NK-92 (cell line): Measurements from ENCODE around the gene PSIP1.
"Not testable (repeated sequence)": the region's sequence is repeated elsewhere in the genome, so short reads cannot be mapped to it uniquely, and the experiment has no call there.

Experiments
- DNase-seq: peaks from one replicate; lab custom pipeline; 2025; ENCODE audit not compliant: unreplicated experiment; lab: John Stamatoyannopoulos, UW

PSIP1 gene

DNA sequence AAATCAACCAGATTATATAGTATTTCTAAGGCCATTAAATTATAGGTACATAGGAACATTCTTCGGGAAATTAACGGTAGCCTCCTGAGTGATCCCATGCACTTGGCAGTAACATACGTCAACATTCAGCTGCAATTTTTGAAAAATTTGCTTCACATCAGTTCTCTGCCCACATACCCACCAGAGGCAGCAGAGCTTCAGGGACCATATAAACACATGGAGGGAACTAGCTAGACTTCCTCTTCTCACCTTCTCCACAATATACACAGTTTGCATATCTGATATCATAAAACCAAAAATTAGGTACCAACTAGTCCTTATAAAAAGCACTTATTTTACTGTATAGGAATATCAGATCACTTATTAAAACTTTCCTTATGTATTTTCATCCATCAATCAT lies 4.8 kb downstream of the PSIP1 start:
- DNase-seq = no peak

DNA sequence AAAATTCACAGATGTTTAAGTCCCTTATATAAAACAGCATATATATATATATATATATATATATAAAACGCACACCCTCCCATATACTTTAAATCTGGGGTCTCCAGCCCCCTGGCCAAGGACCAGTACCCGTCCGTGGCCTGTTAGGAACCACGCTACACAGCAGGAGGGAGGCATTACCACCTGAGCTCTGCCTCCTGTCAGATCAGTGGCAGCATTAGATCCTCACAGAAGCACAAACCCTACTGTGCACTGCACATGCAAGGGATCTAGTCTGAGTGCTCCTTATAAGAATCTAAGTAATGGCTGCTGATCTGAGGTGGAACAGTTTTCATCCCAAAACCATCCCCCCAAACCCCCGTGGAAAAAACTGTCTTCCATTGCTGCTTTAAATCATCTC lies 9.0 kb downstream of the PSIP1 start:
- DNase-seq = no peak

DNA sequence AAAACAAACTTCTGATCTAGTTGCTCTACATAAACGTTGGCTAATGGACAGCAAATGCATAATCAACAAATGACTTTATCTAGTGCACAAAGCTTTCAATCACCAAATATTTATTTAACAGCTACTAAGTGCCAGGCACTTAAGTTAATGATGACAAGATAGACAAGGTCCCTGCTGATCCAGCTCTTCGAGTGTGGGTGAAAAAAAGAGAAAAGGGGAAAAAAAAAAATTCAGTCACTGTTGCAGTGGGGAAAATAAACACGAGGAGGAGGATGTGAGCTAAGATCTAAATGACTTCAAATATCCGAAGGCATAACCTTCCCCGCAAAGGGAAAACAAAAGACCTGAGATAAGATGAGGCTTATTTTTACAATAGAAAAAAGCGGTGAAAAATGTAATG lies 9.6 kb downstream of the PSIP1 start:
- DNase-seq = no peak

DNA sequence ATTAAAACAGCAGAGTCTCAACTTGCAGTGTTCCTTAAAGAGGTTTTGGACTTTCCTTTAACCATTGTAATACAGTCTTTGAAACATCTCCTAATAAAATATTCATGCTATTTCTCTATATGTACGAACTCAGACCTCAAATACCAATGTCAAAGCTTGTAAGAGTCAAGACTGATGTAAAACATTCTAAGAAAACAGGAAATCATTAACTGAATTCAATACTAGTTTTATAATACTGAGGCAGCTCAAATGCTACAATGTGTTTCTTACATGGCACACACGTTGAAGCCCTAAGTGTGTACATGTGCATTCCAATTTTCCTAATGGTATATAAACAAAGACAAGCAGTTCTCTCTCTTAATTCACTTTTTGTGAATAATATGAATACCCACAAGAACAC lies 11.6 kb downstream of the PSIP1 start:
- DNase-seq = no peak

DNA sequence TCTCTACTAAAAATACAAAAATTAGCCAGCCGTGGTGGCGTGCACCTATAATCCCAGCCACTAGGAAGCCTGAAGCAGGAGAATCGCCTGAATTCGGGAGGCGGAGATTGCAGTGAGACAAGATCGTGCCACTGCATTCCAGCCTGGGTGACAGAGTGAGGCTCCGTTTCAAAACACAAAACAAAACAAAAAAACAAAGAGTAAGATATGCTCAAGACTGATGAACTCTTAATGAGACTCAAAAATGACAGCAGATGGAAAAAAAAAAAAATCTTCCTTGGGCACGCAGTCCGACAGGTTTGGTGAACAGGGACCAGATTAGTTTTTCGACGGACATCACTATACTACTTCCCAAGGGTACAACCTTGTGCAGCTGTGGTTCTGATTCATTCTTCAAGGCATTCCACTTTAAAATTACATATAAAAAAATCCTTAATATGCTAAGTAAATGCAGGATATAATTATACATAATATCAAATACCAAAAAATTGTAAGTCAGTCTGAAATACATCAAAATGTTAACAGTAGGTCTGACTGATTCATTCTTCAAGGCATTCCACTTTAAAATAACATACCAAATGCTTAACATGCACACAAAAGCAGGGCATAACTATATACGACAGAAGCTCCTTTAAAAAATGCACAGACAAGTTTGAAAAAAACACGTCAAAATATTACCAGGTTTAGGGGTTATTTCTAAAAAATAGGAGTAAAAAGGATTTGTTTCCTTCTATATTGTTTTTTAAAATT lies 12.3 kb downstream of the PSIP1 start:
- DNase-seq = no peak

GRCh38 chr9:15492485-15493150 lies 18.2 kb downstream of the PSIP1 start:
- DNase-seq = no peak

DNA sequence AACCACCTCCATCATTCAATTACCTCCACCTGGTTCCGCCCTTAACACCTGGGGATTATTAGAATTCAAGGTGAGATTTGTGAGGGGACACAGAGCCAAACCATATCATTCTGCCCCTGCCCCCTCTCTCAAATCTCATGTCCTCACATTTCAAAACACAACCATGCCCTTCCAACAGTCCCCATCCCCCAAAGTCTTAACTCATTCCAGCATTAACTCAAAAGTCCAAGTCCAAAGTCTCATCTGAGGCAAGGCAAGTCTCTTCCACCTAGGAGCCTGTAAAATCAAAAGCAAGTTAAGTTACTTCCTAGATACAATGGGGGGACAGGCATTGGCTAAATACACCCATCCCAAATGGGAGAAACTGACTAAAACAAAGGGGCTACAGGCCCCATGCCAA lies 18.8 kb downstream of the PSIP1 start:
- no peak for DNase-seq

DNA sequence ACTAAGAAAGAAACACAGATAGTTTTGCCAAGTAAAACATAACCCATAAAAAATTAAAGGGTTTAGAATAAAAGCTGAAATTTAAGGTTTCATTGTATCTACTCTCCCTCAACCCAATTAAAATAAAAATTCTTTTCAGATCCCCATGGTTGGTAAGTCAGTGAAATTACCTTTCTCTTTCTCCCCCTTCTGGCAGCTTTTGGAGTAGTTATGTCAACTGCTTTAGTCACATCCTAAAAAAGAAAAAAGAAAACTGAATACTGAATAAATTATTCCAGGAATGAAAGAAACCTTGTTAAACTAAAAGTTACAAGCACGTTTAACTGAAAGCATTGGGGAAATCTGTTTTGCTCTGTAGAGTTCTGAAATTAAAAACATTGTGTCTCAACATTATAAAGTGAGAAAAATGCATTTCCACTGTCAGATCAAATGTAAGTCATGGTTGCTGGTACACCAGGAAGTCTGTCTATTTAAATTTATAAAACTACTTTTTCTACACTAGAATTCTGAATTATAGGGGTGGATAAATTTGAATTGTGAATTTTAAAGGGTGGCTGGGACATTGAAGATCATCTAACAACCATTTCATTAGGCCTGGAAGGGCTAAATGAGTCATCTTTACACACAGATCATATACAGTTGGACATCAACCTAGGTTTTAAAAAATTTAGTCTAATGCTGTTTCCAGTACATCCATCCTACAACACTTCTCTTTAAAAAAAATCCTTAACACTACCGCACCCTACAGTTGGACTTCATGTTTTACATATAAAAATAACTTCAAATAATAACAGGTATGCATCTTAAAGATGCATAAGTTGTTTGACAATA lies 24.7 kb downstream of the PSIP1 start:
- DNase-seq = no peak

GRCh38 chr9:15484802-15485201 lies 26.0 kb downstream of the PSIP1 start:
- DNase-seq = no peak

DNA sequence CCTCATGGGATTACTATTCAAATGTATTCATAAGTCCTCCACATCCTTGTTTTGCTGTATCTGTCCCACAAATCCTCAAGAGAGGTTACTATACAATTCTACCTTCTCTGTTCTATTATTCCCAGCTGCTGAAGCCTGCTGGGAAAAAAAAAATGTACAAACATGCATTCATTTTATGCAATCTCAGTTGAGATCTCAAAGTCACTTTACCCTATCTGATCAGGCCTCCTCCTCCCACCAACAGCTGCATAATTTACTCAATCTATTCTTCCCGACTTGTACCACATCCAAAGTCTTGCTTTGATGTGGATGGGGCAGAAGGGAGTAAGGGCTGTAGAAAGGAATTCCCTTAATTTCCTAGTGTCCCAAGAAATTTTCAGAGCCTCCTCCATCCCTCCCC lies 28.6 kb downstream of the PSIP1 start:
- DNase-seq = no peak

DNA sequence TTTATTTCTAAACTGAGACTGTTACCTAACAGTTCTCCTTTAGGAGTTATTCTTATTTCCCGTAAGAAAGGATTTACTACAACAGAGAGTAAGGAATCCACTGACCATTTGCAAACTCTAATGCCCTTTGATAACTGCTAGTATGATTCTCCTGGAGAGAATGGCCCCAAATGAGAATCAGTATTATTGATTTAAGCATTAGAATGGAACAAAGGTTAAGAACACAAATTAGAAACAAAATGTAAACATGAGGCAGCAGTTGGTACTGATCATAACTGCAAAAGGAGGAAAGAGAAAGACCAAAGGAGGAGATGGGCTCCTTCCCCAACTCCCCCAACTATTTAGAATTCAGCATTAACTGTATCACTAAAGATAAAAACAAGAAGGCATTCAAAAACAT lies 30.7 kb downstream of the PSIP1 start:
- no peak for DNase-seq

- DNase-seq = no peak
These were observed 34.7 kb downstream of the PSIP1 start for GRCh38 chr9:15475923-15476536.

- DNase-seq = no peak
These were observed 40.9 kb downstream of the PSIP1 start for GRCh38 chr9:15469862-15470261.

DNA sequence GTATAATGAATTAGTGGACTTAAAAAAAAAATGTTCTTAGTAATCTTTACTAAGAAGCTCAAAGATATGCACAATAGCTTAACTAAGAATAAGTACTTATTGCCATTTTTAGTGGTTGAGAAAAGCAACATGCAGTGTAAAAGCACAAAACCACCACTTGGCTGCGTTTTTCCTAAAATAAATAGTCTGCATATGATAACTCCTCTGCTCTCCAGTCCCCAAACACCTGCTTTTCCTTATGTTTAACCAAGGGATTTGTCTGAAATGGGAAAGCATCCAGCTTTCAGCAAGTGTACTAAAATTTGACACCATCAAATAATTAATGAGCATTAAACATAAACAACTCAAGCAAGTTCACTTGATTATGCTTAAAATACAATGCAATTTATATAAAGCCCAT lies 41.4 kb downstream of the PSIP1 start:
- no peak for DNase-seq

DNA sequence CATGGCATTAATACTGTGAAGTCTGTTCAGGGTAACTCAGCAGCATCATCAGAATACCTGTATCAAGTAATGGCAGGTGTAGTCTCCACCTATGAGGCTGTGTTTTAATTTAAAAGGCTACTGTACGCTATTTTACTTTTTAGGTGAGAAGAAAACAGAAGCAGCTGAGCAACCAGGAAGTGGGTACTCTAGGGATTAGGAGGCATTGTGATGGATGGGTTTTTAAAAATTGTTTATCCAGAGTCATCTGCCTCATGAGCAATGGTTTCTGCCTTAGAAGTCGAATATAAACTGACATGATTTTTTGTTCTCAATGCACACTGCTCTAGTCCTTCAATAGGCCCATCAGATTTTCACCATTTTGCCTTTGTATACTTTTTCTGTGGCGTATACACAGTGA lies 42.6 kb downstream of the PSIP1 start:
- no peak for DNase-seq

- no peak for DNase-seq
These were observed 49.2 kb downstream of the PSIP1 start for GRCh38 chr9:15461601-15462000.

- DNase-seq = no peak
These were observed 49.7 kb downstream of the PSIP1 start for GRCh38 chr9:15461056-15461455.

GRCh38 chr9:15453956-15454355 lies 56.8 kb downstream of the PSIP1 start:
- no peak for DNase-seq

- DNase-seq = no peak
These were observed 66.6 kb downstream of the PSIP1 start for GRCh38 chr9:15444141-15444540.

DNA sequence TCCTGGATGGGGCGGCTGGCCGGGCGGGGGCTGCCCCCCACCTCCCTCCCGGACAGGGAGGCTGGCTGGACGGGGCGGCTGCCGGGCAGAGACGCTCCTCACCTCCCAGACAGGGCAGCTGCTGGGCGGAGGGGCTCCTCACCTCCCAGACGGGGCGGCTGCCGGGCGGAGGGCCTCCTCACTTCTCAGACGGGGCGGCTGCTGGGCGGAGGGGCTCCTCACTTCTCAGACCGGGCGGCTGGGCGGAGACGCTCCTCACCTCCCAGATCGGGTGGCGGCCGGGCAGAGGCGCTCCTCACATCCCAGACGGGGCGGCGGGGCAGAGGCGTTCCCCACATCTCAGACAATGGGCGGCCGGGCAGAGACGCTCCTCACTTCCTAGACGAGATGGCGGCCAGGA lies 68.5 kb downstream of the PSIP1 start:
- DNase-seq = not testable (repeated sequence)

DNA sequence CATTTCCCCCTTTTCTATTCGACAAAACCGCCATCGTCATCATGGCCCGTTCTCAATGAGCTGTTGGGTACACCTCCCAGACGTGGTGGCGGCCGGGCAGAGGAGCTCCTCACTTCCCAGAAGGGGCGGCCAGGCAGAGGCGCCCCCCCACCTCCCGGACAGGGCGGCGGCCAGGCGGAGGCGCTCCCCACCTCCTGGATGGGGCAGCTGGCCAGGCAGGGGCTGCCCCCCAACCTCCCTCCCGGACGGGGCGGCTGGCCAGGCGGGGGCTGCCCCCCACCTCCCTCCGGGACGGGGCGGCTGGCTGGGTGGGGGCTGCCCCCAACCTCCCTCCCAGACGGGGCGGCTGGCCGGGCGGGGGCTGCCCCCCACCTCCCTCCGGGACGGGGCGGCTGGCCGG lies 68.9 kb downstream of the PSIP1 start:
- not testable (repeated sequence) for DNase-seq

DNA sequence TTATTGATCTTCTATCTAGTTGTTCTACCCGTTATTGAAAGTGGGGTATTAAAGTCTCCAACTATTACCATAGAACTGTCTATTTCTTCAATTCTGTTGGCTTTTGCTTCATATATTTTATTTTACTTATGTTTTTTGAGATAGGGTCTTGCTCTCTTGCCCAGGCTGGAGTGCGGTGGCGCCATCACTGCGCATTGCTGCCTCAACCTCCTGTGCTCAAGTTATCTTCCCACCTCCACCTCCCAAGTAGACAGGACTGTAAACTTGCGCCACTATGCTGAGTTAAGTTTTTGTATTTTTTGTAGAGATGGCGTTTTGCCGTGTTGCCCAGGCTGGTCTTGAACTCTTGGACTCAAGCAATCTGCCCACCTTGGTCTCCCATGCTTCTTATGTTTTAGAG lies 71.9 kb downstream of the PSIP1 start:
- DNase-seq = no peak
